Stimulated activated naive CD8-positive, alpha-beta T cell treated with anti-CD3 and anti-CD28 coated beads, Interleukin-15, Interleukin-2, amounts not matched to agents 100 ng/mL and 50 ng/mL, for 24 hours (primary cell): ENCODE data around the gene LRRC36.

ENCODE experiments used
- H3K27ac Mint-ChIP-seq: one replicate; pipeline ENCODE4 v1.8.0; 2021; ENCODE audit warnings: mild to moderate bottlenecking, mixed read lengths
- H3K27me3 Mint-ChIP-seq: one replicate; pipeline ENCODE4 v1.8.0; 2021; ENCODE audit warnings: mixed read lengths
- H3K36me3 Mint-ChIP-seq: one replicate; pipeline ENCODE4 v1.8.0; 2021; ENCODE audit warnings: low read depth, mixed read lengths
- H3K4me1 Mint-ChIP-seq: one replicate; pipeline ENCODE4 v1.8.0; 2021; ENCODE audit warnings: low read depth, mixed read lengths
- H3K4me3 Mint-ChIP-seq: one replicate; pipeline ENCODE4 v1.8.0; 2021; ENCODE audit warnings: mild to moderate bottlenecking, mixed read lengths
- H3K9me3 Mint-ChIP-seq: one replicate; pipeline ENCODE4 v1.8.0; 2021; ENCODE audit warnings: mixed read lengths

The LRRC36 gene

DNA sequence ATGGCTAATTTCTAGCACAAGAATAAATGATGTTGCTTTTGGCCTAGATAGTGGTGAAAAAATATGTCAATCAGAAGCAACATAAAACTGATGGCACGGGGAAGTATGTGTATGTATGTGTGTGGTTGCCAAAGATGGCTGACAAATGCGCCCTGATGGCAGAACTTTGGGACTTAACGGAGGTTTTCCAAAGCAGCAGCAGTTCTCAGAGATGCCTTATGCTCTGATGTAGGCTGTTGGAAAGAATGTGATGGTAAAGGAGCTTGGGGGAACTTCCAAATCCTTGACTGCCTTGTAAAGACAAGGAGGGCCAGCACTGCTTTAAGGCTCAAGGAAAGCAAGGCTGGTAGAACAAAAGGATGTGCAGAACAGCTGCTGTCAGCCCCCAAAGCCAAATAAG lies 16.1 kb upstream of the LRRC36 start:
- Mint-ChIP-seq H3K27ac (peak overlapping the region; percentile 98), H3K4me1 (peaks cover 49% of the 10 kb centered on the region), H3K36me3 (no peaks in the 10 kb centered on the region), H3K27me3 (no peaks in the 10 kb centered on the region), H3K9me3 (no peaks in the 10 kb centered on the region), H3K4me3 (no peak overlapping the region)

DNA sequence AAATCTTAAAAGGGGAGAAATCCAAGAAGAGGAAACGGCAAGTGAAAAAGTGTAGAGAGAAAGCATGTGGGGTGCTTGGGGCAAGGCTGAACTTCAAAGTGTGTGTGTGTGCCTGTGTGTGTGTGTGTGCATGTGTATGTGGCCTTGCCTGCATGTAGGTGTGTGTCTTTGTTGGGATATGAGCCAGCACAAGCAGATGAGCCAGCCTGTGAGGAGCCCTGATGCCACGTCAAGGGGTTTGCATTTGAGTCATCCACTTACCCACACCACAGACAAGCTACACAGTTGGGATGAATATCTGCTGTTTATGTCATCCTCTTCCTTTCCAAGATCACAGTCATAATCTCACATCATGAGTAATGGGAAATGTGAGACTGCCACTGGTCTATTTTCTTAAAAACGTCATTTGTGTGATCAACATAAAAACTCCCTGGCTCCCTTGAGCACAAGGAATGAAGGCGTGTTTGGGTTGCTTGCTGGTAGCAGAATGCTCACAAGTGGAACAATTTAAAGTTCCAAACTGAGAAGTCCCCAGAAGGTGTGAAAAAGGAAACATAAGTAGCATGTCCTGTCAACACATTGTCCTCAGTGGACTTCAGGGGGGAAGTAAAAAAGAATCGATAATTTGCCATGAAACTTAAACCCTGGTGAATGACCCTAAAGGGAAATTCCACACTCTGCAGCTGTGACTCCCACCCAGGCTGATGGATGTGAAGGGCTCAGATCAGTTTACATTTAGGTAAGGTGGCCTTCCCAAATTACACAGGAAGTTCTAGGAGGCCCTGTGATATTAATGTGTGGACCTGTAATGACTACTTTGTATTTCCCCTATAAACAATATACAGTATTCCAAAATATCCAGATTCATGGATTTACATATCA lies 14.8 kb upstream of the LRRC36 start:
- H3K4me1 Mint-ChIP-seq = peaks cover 49% of the 10 kb centered on the region
- H3K27me3 Mint-ChIP-seq = no peaks in the 10 kb centered on the region
- H3K27ac Mint-ChIP-seq = peak overlapping the region; percentile 98
- peak overlapping the region; percentile 39 for H3K4me3 Mint-ChIP-seq
- no peaks in the 10 kb centered on the region for H3K9me3 Mint-ChIP-seq
- no peaks in the 10 kb centered on the region for H3K36me3 Mint-ChIP-seq

DNA sequence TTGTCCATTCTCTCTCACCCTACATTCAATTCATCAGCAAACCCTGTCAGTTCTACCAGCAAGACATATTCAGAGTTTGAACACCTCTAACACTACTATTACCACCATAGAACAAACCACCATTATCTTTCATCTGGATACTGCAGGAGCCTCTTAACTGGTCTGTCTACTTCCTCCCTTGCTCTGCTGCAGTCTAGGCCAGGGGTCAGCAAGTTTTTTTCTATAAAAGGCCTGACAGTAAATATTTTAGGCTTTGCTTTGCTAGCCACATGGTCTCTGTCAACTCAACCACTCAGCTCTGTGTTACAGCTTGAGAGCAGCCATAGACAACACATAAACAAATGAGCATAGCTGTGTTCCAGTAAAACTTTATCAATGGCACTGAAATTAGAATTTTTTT lies 13.9 kb upstream of the LRRC36 start:
- Mint-ChIP-seq H3K36me3 (no peaks in the 10 kb centered on the region), H3K9me3 (no peaks in the 10 kb centered on the region), H3K4me3 (peak overlapping the region; percentile 38), H3K4me1 (peaks cover 49% of the 10 kb centered on the region), H3K27ac (peak overlapping the region; percentile 98), H3K27me3 (no peaks in the 10 kb centered on the region)

- H3K27ac Mint-ChIP-seq = no peak overlapping the region
- no peaks in the 10 kb centered on the region for H3K9me3 Mint-ChIP-seq
- H3K4me3 Mint-ChIP-seq = no peak overlapping the region
- H3K4me1 Mint-ChIP-seq = peaks cover 13% of the 10 kb centered on the region
- no peaks in the 10 kb centered on the region for H3K36me3 Mint-ChIP-seq
- peaks cover 33% of the 10 kb centered on the region for H3K27me3 Mint-ChIP-seq
These were observed 8.8 kb upstream of the LRRC36 start for GRCh38 chr16:67317853-67318252.

- no peaks in the 10 kb centered on the region for H3K9me3 Mint-ChIP-seq
- no peaks in the 10 kb centered on the region for H3K36me3 Mint-ChIP-seq
- peaks cover 21% of the 10 kb centered on the region for H3K4me1 Mint-ChIP-seq
- H3K4me3 Mint-ChIP-seq = peak overlapping the region; percentile 96
- peak overlapping the region; percentile 90 for H3K27ac Mint-ChIP-seq
- peaks cover 46% of the 10 kb centered on the region for H3K27me3 Mint-ChIP-seq
These were observed 522 bp upstream of the LRRC36 start for GRCh38 chr16:67326115-67326471.

- Mint-ChIP-seq H3K27me3 (peaks cover 36% of the 10 kb centered on the region), H3K9me3 (no peaks in the 10 kb centered on the region), H3K4me3 (no peak overlapping the region), H3K36me3 (no peaks in the 10 kb centered on the region), H3K4me1 (peaks cover 21% of the 10 kb centered on the region), H3K27ac (peak overlapping the region; percentile 39)
These were observed 1.1 kb downstream of the LRRC36 start for GRCh38 chr16:67327743-67328142.

DNA sequence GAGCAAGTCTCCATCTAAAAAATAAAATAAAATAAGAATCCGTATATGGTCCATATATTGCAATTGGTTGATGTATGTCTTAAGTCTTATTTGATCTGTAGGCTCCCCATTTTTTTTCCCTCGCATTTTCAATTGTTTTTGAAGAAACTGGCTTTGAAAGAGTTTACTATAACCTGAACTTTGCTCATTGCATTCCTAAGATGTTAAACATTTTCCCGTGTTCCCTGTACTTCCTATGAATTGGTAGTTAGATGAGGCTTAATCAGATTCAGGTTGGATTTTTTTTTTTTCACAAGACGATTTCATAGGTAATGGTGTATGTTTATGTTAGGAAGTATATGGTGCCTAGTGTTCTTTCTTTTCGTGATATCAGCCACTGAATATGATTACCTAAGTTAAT lies 3.3 kb downstream of the LRRC36 start:
- Mint-ChIP-seq H3K4me3 (no peak overlapping the region), H3K9me3 (no peaks in the 10 kb centered on the region), H3K4me1 (peaks cover 16% of the 10 kb centered on the region), H3K27ac (no peak overlapping the region), H3K36me3 (no peaks in the 10 kb centered on the region), H3K27me3 (peaks cover 18% of the 10 kb centered on the region)

DNA sequence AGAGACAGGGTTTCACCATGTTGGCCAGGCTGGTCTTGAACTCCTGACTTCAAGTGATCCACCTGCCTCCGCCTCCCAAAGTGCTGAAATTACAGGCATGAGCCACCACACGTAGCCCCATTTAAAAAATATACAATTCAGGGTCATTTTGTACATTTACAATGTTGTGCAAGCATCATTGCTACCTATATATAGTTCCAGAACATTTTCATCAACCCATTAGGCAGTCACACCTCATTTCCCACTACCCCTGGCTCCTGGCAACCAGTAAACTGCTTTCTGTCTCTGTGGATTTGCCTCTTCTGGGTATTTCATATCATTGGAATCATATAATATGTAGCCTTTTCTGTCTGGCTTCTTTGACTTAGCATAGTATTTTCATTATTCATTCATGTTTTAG lies 6.7 kb downstream of the LRRC36 start:
- peaks cover 8% of the 10 kb centered on the region for H3K9me3 Mint-ChIP-seq

DNA sequence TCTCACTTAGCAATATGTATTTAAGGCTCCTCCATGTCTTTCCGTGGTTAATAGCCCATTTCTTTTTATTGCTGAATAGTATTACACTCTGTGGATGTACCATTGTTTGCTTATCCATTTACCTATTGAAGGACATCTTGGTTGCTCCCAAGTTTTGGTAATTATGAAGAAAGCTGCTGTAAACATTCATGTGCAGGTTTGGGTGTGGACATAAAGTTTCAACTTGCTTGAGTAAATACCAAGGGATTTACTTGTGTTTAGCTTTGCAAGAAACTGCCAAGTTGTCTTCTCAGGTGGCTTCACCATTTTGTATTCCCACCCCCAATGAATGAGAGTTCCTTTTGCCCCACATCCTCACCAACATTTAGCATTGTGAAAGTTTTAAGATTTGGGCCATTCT lies 9.5 kb downstream of the LRRC36 start:
- no peak overlapping the region for H3K4me3 Mint-ChIP-seq
- H3K27ac Mint-ChIP-seq = no peak overlapping the region
- peaks cover 8% of the 10 kb centered on the region for H3K9me3 Mint-ChIP-seq
- peaks cover 4% of the 10 kb centered on the region for H3K36me3 Mint-ChIP-seq
- H3K4me1 Mint-ChIP-seq = no peaks in the 10 kb centered on the region
- H3K27me3 Mint-ChIP-seq = peaks cover 8% of the 10 kb centered on the region

More for the DNA sequence above, 6.7 kb downstream of the LRRC36 start:
- no peaks in the 10 kb centered on the region for H3K4me1 Mint-ChIP-seq
- peaks cover 4% of the 10 kb centered on the region for H3K27me3 Mint-ChIP-seq
- peaks cover 4% of the 10 kb centered on the region for H3K36me3 Mint-ChIP-seq
- no peak overlapping the region for H3K27ac Mint-ChIP-seq
- H3K4me3 Mint-ChIP-seq = no peak overlapping the region

- H3K4me3 Mint-ChIP-seq = no peak overlapping the region
These were observed 10.0 kb downstream of the LRRC36 start for GRCh38 chr16:67336648-67337047.

DNA sequence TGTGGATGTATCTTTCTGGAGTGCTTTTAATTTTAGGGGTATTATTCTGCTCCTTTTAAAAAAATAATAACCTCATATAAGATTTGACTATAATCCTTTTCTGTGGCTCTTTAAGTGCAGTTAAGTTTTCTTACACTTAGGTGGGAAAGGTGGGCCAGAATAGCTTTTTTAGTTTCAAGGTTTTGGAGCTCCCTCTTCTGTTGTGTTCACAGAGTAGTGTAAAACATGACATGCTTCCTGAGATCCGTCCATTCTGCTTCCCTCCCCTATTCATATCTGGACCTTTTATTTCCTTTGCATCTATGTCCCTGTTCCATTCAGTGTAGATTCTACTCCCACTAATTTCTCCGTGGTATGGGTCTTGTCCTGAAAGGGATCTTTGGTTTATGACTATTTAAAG lies 12.8 kb downstream of the LRRC36 start:
- Mint-ChIP-seq H3K4me1 (no peaks in the 10 kb centered on the region), H3K36me3 (peaks cover 4% of the 10 kb centered on the region), H3K9me3 (peaks cover 8% of the 10 kb centered on the region), H3K27ac (no peak overlapping the region), H3K4me3 (no peak overlapping the region), H3K27me3 (peaks cover 8% of the 10 kb centered on the region)

More at GRCh38 chr16:67336648-67337047, 10.0 kb downstream of the LRRC36 start:
- peaks cover 8% of the 10 kb centered on the region for H3K9me3 Mint-ChIP-seq
- peaks cover 8% of the 10 kb centered on the region for H3K27me3 Mint-ChIP-seq
- H3K36me3 Mint-ChIP-seq = peaks cover 4% of the 10 kb centered on the region
- no peak overlapping the region for H3K27ac Mint-ChIP-seq
- H3K4me1 Mint-ChIP-seq = no peaks in the 10 kb centered on the region

- no peak overlapping the region for H3K27ac Mint-ChIP-seq
These were observed 14.6 kb downstream of the LRRC36 start for GRCh38 chr16:67341250-67341649.

GRCh38 chr16:67342616-67343015 lies 16.0 kb downstream of the LRRC36 start:
- no peaks in the 10 kb centered on the region for H3K4me1 Mint-ChIP-seq
- peaks cover 8% of the 10 kb centered on the region for H3K27me3 Mint-ChIP-seq
- H3K4me3 Mint-ChIP-seq = no peak overlapping the region
- H3K9me3 Mint-ChIP-seq = no peaks in the 10 kb centered on the region
- no peaks in the 10 kb centered on the region for H3K36me3 Mint-ChIP-seq
- no peak overlapping the region for H3K27ac Mint-ChIP-seq

More at GRCh38 chr16:67341250-67341649, 14.6 kb downstream of the LRRC36 start:
- no peaks in the 10 kb centered on the region for H3K36me3 Mint-ChIP-seq
- H3K27me3 Mint-ChIP-seq = peaks cover 8% of the 10 kb centered on the region
- no peaks in the 10 kb centered on the region for H3K4me1 Mint-ChIP-seq
- H3K9me3 Mint-ChIP-seq = no peaks in the 10 kb centered on the region
- H3K4me3 Mint-ChIP-seq = no peak overlapping the region

- H3K9me3 Mint-ChIP-seq = no peaks in the 10 kb centered on the region
- no peaks in the 10 kb centered on the region for H3K4me1 Mint-ChIP-seq
- H3K36me3 Mint-ChIP-seq = no peaks in the 10 kb centered on the region
- H3K27ac Mint-ChIP-seq = no peak overlapping the region
- H3K4me3 Mint-ChIP-seq = no peak overlapping the region
- no peaks in the 10 kb centered on the region for H3K27me3 Mint-ChIP-seq
These were observed 18.8 kb downstream of the LRRC36 start for GRCh38 chr16:67345401-67345800.

- Mint-ChIP-seq H3K4me3 (no peak overlapping the region), H3K4me1 (no peaks in the 10 kb centered on the region), H3K27me3 (no peaks in the 10 kb centered on the region), H3K9me3 (no peaks in the 10 kb centered on the region), H3K27ac (no peak overlapping the region), H3K36me3 (no peaks in the 10 kb centered on the region)
These were observed 19.7 kb downstream of the LRRC36 start for GRCh38 chr16:67346341-67346740.

DNA sequence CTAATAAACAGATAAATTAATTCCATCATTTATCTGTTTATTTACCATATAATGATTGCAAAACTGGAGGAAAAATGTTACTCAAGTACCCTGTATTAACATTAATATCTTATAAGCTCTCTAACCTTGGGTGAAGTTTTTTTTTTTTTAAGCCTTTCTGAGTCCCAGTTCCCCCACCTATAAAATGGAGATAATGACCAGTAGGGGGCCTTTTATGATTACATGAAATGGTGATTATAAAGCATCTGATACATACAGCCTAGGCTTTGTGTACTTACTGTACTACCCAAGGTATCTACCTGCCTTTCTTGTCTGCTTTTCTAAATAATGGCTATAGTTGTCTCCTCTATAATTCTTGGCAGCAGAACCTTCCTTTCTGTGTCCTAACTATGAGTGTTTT lies 22.6 kb downstream of the LRRC36 start:
- Mint-ChIP-seq H3K27ac (no peak overlapping the region), H3K4me3 (no peak overlapping the region), H3K9me3 (no peaks in the 10 kb centered on the region), H3K27me3 (no peaks in the 10 kb centered on the region), H3K36me3 (no peaks in the 10 kb centered on the region), H3K4me1 (no peaks in the 10 kb centered on the region)
